ENCODE results near the gene PLCXD1. TPM values are rescaled to one million over a fixed set of nuclear protein-coding genes. Genes with fewer than 3 reads are reported as not detected.

The PLCXD1 gene
- polyA plus RNA-seq, 1 donor from 2014 or later, result 30.1 TPM

GRCh38 chrX:298993-299392 is 17.8 kb downstream of the PLCXD1 start:
- no peaks in the 10 kb centered on the region for H3K27me3 ChIP-seq (ENCODE audit: insufficient read depth, low read depth, low read length)
- H3K9me2 ChIP-seq (ENCODE audit: insufficient read depth, low read length), result no peaks in the 10 kb centered on the region
- H3K9ac ChIP-seq (ENCODE audit: low read length), result no peak overlapping the region
- H3F3A ChIP-seq (ENCODE audit: insufficient read depth, low read length, poor library complexity, severe bottlenecking), result no peaks in the 10 kb centered on the region
- H3K79me2 ChIP-seq (replicated peaks; ENCODE audit: insufficient read depth, low read length), result no peaks in the 10 kb centered on the region
- H3K27ac ChIP-seq (ENCODE audit: low read length), result no peak overlapping the region
- H3K4me3 ChIP-seq (ENCODE audit: low read length), result no peak overlapping the region
- H3K36me3 ChIP-seq (ENCODE audit: insufficient read depth, low read length), result no peaks in the 10 kb centered on the region
- no peak overlapping the region for H3K4me2 ChIP-seq (ENCODE audit: low read length)
- H4K20me1 ChIP-seq (ENCODE audit: insufficient read depth), result no peaks in the 10 kb centered on the region
- H3K9me3 ChIP-seq (ENCODE audit: low read length), result no peaks in the 10 kb centered on the region
- H2AFZ ChIP-seq (ENCODE audit: low read depth, low read length), result no peak overlapping the region
- no peak for TF ChIP-seq MXI1 (conservative IDR thresholded peaks at IDR 0.05; ENCODE audit: poor library complexity, severe bottlenecking)
- TF ChIP-seq RAD21 (conservative IDR thresholded peaks at IDR 0.05), result no peak
- no peak for TF ChIP-seq POLR2AphosphoS5 (IDR thresholded peaks at IDR 0.05)
- TF ChIP-seq EZH2 (IDR thresholded peaks at IDR 0.05; ENCODE audit: borderline replicate concordance, insufficient read depth, low read length, poor library complexity, severe bottlenecking), result no peak
- TF ChIP-seq REST (IDR thresholded peaks at IDR 0.05; ENCODE audit: borderline replicate concordance), result no peak
- no peak for TF ChIP-seq TAF1 (IDR thresholded peaks at IDR 0.05; ENCODE audit: low read depth)

- H3K36me3 ChIP-seq (ENCODE audit: insufficient read depth, low read length), result no peaks in the 10 kb centered on the region
- H3K9me3 ChIP-seq (ENCODE audit: low read length), result no peaks in the 10 kb centered on the region
- H3K9ac ChIP-seq (ENCODE audit: low read length), result no peak overlapping the region
- TF ChIP-seq CTCF (IDR thresholded peaks at IDR 0.05; ENCODE audit: poor library complexity, severe bottlenecking) (no peak), RAD21 (conservative IDR thresholded peaks at IDR 0.05) (no peak), REST (IDR thresholded peaks at IDR 0.05; ENCODE audit: borderline replicate concordance) (no peak), EZH2 (IDR thresholded peaks at IDR 0.05; ENCODE audit: borderline replicate concordance, insufficient read depth, low read length, poor library complexity, severe bottlenecking) (no peak), EP300 (conservative IDR thresholded peaks at IDR 0.05; ENCODE audit: poor library complexity, severe bottlenecking) (no peak)
- no peak overlapping the region for H3K4me3 ChIP-seq (ENCODE audit: low read length)
- H3K4me2 ChIP-seq (ENCODE audit: low read length), result no peak overlapping the region
- H3K79me2 ChIP-seq (replicated peaks; ENCODE audit: insufficient read depth, low read length), result no peaks in the 10 kb centered on the region
- no peak overlapping the region for H3K27ac ChIP-seq (ENCODE audit: low read length)
- no peaks in the 10 kb centered on the region for H3K27me3 ChIP-seq (ENCODE audit: insufficient read depth, low read depth, low read length)
- H2AFZ ChIP-seq (ENCODE audit: low read depth, low read length), result no peak overlapping the region
- H4K20me1 ChIP-seq (ENCODE audit: insufficient read depth), result no peaks in the 10 kb centered on the region
- H3F3A ChIP-seq (ENCODE audit: insufficient read depth, low read length, poor library complexity, severe bottlenecking), result no peaks in the 10 kb centered on the region
- H3K9me2 ChIP-seq (ENCODE audit: insufficient read depth, low read length), result no peaks in the 10 kb centered on the region
Measured at GRCh38 chrX:300334-300733, 19.2 kb downstream of the PLCXD1 start.

Data from neural cell (in vitro differentiated cells).